SK-N-MC (cell line): ENCODE results near the gene GUF1.

ENCODE experiments used
- EZH2 ChIP-seq: fragments of 200-600 bp; sonication (generic); IDR thresholded peaks from one replicate; pipeline ENCODE4 v1.6.1; 2017; ENCODE audit warnings: antibody characterized with exemption
- POLR2AphosphoS5 ChIP-seq: IDR thresholded peaks from 2 replicates; pipeline ENCODE4 v1.6.1; 2012; ENCODE audit warnings: mild to moderate bottlenecking, low read depth, low read length, borderline replicate concordance

GRCh38 chr4:44661940-44662622, 16.1 kb upstream of the GUF1 start:
- TF ChIP-seq POLR2AphosphoS5 (no peak), EZH2 (no peak)
